Measurements from ENCODE around the gene COL28A1. TPM values are rescaled to one million over a fixed set of nuclear protein-coding genes. Genes with fewer than 3 reads are reported as not detected.
"Not testable (repeated sequence)": the region's sequence is repeated elsewhere in the genome, so short reads cannot be mapped to it uniquely, and the experiment has no call there.

COL28A1 gene
- total RNA-seq, 1 donor from 2014 or later, result 9.0 TPM

DNA sequence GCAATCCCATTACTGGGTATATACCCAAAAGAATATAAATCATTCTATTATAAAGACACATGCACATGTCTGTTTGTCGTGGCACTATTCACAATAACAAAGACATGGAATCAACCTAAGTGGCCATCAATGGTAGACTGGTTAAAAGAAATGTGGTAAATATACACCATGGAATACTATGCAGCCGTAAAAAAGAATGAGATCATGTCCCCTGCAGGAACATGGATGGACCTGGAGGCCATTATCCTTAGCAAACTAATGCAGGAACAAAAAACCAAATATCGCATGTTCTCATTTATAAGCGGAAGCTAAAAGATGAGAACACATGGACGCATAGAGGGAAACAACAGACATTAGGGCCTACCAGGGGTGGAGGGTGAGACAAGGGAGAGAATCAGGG is 25.9 kb upstream of the COL28A1 start:
- not testable (repeated sequence) for DNase-seq

DNA sequence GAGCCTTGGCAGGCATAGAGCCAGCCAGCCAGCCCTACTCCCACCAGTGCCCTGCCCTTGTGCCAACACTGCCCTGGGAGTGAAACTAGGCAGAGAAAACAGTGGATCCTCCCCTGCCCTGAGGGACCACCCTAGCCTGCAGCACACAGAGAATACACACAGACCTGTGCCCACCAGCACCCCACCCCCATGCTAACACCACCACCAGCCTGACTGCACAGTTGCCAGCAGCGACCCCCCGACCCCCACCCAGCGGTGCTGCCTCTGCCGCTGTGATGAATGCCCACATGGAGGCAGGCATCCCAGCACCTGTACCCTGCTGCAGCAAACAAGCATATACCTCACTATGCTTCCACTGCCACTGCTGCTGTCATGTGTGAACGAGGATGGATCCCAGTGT is 21.6 kb upstream of the COL28A1 start:
- DNase-seq, result no peak

DNA sequence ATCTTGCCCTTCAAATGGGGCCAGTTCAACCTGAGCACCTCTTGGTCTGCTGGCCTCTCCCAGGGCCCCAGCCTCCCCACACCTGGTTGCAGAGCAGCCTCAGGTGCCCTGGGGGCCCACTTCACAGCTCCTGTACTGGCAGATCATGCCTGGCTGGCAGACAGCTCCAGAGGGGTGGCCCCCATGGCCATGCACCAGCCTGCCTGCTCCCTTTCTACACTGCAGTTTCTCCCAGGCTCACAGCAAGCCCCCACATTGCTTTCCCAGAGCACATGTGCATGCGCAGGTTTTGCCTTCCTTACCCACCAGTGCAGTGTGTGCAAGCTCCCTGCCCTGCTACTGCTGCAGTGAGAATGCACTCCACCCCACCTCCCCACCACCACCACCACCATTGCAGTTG is 21.2 kb upstream of the COL28A1 start:
- DNase-seq, result no peak

DNA sequence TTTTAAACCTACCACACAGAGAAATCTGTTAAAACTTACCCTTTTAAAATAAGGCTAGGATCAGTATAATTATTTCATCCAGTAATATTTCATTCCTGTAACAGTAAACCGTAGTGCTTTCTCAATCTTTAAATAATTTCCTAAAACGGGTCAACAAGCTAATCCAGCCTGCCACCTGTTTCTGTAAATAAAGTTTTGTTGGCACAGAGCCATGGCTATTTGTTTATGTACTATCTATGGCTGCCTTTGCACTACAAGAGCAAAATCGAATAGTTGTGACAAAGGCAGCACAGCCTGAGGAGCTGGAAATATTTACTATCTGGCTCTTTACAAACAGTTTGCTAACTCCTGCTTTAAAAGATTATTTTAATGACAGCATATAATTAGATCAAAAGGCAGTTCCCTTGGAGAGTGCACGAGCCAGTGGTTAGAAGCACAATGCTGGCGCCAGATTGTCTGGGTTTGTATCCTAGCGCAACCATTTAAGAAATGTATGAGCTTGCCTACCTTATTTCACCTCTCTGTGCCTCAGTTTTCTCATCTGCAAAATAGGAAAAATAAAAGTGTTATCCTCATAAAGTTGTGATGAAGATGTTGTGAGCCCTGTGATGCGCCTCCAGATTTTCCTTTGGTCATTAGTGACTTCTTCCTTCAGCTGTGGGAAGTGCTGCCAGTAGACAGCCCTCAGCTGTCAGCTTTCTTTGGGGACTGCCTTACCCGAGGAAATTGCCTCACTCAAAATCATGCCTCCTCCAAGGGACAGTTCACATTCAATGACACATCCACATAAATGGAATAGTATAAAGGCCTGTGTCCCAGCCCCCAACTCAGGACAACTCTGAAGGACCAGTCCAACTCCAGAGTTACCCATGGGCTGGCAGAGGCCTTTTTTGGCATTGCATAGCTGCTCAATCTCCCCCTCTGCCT is 19.2 kb upstream of the COL28A1 start:
- DNase-seq, result no peak

DNA sequence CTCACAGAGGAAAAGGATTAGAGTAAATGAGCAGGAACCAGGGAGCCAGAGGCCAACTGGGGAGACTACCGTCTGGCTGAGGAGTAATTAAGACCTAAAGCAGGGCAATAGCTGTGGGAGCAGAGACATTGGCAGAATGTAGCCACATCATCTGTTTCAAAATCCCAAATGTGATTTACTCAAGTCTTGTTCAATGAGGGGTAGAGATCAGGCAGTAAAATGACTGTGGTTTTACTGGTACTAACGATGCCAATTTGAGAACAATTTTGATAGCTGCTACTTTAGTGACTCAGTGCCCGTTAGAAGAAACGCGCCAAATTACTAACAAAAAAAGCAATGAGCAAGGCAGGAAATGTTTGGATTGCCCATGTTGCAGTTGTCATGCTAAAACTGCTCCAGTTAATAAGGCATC is 18.4 kb upstream of the COL28A1 start:
- no peak for DNase-seq

DNA sequence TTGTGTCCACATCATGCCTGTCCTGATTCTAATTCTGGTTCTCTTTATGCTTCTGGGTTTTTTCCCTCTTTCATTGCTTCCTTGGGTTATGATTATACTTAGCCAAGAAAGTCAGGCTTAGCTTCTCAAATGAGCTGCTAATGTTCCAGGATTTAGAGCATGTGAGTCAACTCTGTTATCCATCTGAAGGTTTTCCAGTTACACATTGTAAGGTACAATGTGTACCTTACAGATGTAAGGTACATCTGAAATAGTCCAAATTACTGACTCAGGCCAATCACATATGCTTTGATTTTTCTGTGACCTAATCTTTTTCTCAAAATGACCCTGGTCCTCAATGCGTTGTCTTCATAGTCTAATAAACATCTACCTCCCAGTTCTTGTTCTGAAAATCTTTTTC is 17.7 kb upstream of the COL28A1 start:
- no peak for DNase-seq

DNA sequence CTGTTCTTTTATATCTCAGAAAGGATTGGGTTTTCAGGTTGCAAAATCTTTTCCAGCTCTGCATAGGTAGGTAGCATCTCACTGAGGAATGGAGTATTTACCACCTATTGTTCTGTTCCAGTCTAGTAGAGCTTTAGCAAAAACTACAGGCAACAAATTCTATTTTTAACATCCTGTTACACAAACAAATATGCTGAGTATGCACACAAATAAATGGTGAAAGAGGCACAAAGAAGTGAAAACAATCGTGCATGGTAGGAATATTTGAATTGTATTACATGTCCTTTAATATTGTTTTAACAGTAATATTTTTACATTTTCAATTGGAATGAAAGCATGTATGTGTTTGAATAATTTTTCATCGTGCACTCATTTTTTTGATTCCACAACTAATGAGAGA is 16.5 kb upstream of the COL28A1 start:
- no peak for DNase-seq

DNA sequence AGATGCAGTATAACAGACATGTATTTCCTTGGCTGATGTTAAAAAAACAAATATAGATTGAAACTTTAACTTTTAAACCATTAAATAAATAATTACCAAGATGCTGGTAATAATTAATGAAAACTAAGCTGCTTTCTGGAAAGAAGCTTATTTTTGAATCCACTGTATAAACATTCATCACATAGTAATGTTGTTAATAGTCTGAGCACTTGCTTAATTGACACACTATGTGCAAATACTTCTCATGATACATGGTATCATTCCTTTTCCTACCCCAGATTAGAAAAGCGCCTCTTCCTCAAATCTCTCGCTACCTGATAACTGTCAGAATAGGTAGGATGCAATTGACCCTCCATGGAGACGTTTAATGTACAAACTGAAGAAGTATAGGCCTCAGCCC is 15.0 kb upstream of the COL28A1 start:
- DNase-seq, result no peak

DNA sequence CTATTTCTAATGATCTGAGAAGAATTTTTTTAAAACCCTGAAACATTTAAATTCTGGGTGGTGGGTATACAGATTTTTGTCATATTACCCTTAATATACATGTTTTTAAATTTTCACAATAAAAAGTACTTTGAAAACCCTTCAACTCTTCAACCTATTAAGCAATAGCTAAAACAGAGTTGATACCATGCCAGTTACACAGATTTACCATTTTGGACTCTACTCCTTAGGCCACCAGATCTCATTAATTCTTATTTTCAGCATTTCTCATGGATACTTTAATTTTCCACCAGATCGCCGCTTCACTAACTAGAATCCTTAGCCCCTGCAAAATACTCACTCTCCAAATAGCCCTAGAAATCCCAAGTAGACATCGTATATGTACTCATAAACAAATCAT is 12.7 kb upstream of the COL28A1 start:
- no peak for DNase-seq

DNA sequence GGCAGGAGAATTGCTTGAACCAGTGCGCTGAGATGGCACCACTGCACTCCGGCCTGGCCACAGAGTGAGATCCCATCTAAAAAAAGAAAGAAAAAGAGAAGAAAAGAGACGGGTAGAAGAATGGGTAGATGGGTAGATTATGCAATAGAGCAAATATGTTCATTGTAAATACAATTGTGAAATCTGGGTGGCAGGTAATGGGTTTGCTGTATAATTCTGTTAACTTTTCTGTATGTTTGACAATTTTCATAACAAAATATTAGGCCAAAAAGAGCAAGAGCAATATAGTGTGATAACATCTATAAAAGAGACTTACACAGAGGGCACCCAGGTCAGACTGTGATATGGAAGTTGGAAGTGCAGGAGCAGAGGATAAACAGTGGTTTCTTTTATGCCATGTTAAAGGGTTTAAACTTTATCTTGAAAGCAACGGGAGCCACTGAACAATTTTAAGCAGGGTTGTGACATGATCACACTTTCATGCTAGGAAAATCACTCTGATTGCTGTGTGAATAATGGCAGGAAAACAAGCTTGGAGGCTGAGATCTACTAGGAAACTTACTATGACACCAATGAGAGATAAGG is 6.7 kb upstream of the COL28A1 start:
- DNase-seq, result no peak

DNA sequence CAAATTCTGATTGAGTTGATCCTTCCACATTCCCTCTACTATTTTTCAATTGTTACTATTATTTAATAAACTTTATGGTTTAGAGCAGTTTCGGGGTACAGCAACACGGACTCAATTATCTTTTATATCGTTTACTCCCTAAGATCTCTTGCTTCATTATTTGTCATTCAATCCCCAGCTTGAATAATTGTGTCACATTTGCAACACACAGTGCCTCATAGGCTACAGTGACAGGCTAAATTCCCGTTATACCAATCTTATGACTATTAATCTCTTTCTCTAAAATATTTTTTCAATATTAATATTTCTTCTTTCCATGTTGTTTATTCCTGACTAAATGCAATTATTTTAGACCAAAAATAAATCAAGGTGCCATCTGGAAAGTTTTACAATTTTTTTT is 4.0 kb upstream of the COL28A1 start:
- no peak for DNase-seq

DNA sequence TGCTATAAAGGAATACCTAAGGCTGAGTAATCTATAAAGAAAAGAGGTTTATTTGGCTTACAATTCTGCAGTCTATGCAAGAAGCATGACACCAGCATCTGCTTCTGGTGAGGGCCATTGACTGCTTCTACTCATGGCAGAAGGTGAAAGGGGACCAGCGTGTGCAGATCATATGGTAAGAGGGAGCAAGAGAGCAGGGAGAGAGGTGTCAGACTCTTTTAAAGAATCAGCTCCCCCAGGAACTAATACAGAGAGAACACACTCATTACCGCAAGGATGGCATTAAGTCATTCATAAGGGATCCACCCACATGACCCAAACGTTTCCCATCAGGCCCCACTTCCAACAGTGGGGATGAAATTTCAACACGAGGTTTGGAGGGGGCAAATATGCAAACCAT is 3.5 kb upstream of the COL28A1 start:
- DNase-seq, result no peak

DNA sequence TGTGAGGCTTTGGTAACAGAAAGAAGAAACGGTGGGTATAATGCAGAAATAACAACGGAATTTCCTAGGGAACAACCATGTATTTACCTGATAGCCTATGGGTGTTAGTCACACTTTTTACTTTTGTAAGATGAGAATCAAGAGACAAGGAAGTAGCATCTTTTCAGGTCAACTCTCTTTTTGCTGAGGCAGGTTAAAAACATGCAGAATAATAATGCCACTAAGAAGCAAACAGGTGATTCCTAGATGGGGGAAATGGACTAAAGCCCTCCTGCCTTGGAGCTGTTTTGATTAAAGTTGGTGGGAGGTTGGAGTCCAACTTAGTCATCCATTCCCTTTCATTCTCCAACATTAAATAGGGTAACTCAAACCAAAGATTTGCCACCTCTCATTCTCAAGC is 2.0 kb upstream of the COL28A1 start:
- no peak for DNase-seq

DNA sequence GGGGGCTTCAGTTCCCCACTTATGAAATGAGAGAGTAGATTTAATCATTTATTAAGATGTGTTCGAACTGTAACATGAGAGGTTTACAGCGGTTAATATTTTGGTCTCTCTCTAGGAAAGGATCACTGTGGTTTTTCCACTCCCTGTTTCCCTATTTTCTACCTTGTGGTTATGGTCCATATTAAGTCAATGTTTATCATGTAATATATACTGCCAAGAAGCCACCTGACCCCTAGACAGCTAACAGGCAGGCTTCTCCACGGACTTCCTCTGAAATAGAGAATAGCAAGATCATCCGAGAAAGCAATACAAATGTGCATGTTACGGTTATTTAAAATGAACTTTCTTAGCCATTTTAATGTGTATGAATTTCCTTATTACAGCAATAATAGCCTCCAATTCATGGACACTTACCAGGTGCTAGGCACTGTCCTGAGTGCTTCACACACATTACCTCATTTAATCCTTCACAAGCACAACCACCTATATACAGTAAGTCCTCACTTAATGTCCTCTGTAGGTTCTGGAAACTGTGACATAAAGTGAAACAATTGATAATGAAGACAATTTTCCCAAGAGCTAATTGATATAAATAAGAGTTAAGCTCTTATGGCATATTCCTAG is 835 bp upstream of the COL28A1 start:
- no peak for DNase-seq

DNA sequence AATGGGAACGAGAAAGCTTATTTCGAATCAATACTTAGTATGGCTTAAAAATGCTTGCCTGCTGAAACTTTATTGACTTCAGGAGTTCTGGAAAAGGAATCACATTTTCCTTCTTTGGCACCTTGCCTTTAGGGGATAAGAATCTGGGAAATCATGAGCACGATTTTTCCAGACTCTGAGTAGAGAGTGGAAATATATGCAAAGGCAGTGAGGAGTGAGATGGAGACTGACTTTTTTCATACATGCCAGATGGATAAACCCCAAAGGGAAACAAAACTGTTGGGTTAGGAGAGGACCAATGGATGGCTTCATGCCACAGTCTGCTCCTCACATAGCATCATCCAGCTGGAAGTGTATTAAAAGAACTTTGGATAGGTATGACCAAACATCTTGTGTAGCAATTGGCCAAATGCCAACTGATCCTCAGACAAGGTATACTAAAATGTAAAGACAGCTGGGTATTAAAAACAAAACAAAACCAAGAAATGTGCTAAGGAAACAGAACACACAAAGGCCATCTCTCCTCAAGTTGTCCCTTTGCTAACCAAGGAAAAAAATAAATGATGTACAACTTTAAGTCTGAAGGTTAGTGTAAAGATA is 1.7 kb downstream of the COL28A1 start:
- DNase-seq, result no peak

DNA sequence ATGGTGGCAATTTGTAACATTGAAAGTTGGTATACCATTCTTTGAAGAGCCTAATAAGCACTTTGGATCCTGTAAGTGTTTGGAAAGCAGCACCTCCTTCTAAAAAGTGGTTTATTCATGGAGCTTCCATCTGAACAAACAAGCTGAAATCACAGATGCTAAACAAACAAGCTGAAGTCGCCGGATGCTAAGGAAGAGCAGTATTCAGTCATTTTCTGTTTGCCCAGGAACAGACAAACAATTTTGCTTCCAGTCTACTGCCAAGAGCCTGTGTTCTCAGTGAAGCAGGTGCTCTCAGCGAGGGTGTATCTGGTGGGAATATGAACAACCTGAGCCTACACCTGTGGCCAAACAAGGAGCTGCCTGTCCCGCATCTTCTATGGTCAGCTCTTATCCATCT is 6.3 kb downstream of the COL28A1 start:
- DNase-seq, result no peak

DNA sequence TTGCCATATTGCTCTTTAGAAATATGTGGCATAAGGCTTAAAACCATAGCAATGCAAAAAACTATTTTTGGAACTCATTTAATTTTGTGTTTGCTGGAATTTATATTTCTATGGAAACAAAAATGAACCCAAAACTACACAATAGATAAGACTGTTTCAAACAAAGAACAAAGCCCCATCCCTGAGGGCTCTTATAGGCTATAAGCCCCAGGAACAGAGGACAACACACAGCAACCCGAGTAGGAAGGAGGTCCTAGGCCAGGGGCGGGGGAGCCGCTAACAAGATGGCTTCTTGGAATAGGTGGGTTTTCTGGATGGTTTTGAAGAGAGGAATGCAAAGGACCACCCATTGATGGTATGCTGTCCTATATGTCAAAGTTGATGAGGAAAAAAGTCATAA is 8.6 kb downstream of the COL28A1 start:
- DNase-seq, result no peak

DNA sequence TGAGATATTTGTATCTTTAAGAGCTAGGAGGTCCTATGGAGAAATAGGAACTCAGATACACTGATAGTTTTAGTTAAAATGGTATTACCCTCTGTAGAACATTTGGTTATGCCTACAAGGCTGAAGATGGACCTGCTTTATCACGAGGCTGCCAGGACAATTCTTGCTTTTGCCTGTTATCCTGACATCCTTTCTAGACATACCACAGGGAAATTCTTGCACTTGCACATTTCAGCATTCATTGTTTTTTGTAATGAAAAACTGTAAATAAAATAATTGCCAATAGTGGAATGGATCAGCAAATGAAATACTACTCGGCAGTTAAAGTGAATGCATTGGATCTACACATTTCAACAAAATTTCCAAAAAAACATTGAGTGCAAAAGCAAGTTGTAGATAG is 9.7 kb downstream of the COL28A1 start:
- DNase-seq, result no peak

DNA sequence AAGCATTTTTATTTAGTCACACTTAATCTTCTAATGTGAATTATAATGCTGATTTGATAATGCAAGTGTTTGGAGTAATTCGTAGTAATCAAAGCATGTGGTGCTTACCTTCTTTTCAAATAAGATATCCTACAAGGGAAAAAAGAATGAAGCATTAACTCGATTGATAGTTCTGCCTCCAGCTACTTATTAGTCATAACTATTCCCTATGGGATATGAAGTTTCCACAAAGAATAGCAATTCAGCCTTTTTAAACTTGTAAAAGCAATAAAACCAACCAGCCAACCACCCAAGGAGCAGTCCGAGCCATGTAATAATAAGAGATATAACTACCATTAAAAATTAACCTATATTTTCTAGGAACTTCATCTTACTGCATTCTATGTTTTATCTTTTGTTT is 11.6 kb downstream of the COL28A1 start:
- no peak for DNase-seq

DNA sequence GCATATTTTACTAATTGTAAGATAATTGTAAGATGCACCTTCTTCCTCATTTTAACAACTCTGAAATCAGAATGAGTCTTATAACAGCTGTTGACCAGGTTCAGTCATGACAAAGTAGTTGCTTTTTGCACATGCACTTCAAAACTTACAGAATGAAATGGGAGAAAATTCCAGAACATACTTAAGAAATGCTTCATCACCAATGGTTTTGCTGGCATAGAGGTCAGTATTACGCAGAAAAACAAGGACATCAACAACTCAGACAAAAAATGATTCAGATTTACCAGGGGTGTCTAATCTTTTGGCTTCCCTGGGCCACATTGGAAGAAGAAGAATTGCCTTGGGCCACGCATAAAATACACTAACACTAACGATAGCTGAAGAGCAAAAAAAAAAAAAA is 13.3 kb downstream of the COL28A1 start:
- DNase-seq, result no peak

DNA sequence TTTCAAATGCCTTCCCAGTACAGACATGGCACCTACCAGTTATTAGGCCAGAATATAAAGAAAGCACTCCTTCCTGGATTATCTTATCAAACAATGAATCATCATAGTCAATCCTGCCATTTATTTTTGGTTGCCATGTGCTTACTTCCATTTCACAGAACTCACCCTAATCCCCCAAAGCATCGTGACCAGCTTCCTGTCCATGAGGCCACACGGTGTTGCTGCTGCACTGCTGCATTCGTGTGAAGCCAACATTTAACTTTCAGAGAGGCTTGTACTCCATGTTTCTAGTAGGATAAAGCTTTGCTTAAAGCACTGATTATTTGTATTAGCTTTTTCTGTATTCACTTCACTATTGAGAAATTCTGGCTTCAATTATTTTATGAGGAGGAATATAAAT is 14.4 kb downstream of the COL28A1 start:
- DNase-seq, result no peak

DNA sequence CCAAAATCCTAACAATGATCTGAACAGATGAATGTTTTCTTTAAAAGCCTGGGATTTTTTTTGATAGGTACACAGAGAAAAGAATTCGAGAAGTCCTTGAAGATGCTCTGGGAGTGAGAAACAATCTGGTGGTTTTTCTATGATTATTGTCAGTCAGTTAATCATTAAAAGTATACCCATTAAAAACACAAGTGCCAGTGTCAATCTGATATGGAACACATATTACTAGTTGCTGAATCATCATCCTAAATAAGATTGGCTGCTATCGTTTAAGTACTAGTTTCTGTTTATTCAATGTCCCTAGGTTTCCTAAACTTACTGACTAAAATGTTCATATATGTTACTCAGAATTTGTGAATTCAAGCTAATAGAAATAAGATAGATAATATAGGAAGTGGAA is 16.1 kb downstream of the COL28A1 start:
- no peak for DNase-seq

DNA sequence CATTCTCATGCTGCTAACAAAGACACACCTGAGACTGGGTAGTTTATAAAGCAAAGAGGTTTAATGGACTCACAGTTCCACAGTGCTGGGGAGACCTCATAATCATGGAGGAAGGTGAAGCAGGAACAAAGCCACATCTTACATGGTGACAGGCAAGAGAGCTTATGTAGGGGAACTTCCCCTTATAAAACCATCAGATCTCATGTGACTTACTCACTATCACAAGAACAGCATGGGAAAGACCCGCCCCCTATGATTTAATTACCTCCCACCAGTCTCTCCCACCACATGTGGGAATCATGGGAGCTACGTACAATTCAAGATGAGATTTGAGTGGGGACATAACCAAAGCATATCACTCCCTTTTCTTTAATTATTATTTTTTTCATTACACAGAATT is 16.6 kb downstream of the COL28A1 start:
- DNase-seq, result no peak

Measured in skin of body (tissue), 2 donors.